GM10266 (cell line): ENCODE measurements around the gene RHBDD2.

Experiments
- DNase-seq: peaks from one replicate; pipeline ENCODE4 v3.0.0; 2012; ENCODE audit errors: extremely low spot score
- TF ChIP-seq, protein P1 (sequence below): IDR thresholded peaks from 2 replicates; pipeline ENCODE4 v1.5.1; 2012; ENCODE audit warnings: mild to moderate bottlenecking, low read depth; ENCODE audit not compliant: control insufficient read depth, insufficient read depth; ENCODE audit errors: missing control alignments

The RHBDD2 gene

DNA sequence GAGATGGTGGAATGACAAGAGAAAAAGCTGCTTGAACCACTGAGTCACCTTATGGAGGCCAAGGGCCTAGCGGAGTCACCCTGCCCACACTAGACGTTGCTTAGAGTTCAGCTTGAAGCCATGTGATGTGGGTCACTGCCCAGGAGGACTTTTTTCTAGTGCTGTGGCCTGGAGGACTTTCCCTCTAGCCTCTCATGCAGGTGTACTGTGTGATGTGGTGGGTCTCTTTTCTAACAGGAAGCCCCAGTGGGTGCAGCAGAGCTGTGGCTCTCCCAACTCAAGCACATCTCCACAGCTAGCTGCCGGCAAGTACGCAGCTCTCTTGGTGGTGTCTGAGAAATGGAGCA lies 49.7 kb downstream of the RHBDD2 start:
- TF ChIP-seq, protein P1, sequence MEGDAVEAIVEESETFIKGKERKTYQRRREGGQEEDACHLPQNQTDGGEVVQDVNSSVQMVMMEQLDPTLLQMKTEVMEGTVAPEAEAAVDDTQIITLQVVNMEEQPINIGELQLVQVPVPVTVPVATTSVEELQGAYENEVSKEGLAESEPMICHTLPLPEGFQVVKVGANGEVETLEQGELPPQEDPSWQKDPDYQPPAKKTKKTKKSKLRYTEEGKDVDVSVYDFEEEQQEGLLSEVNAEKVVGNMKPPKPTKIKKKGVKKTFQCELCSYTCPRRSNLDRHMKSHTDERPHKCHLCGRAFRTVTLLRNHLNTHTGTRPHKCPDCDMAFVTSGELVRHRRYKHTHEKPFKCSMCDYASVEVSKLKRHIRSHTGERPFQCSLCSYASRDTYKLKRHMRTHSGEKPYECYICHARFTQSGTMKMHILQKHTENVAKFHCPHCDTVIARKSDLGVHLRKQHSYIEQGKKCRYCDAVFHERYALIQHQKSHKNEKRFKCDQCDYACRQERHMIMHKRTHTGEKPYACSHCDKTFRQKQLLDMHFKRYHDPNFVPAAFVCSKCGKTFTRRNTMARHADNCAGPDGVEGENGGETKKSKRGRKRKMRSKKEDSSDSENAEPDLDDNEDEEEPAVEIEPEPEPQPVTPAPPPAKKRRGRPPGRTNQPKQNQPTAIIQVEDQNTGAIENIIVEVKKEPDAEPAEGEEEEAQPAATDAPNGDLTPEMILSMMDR, result no peak
- DNase-seq, result peak; percentile 60

DNA sequence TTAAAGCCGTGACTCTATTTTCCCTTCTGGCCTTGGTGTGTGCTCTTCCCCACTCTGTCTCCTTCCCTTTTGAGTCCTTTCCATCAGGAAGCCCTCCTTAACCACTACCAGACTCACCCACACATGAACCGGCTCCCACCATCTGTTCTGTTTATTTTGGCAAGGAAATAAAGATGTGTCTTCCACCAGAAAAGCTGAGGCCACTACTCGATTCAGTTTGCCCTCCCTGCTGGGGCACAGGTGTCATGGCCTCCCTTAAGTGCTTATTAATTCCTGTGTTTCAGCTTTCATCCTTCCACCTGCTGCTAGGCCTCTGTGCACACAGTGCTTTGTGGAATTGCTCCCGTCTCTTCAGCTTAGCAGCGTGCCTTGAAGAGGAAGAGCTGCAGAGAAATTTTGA lies 52.8 kb downstream of the RHBDD2 start:
- TF ChIP-seq, protein P1, result no peak
- no peak for DNase-seq

DNA sequence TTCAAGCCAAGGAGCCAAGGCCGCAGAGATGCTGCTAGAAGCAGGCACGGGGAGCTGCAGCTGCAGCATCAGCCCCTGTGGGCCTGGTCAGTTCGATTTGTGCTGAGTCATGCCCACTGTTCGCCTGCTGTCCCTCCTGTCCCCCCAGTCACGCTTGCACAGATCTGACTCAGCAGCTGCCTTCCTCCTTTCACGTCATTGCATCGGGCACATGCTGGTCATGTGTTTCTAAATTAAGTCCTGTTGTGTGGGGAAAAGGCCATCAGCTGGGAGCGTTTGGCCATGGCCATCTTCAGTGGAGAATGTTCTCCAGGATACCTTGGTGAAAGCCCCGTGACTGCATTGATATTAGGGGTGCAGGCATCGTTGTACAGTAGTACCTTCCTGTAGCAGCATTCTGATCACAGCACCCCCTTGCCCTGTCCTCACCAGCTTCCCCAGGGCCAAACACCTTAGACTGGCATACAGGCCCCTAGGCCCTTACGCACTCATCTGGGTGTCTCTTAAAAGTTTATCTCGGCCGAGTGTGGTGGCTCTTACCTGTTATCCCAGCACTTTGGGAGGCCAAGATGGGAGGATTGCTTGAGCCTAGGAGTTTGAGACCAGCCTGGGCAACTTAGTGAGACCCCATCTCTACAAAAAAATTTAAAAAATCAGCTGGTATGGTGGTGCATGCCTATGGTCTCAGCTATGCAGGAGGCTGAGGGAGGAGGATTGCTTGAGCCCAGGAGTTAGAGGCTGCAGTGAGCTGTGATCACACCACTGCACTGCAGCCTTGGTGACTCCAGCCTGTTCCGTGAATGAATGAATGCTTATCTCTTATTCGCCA lies 59.3 kb downstream of the RHBDD2 start:
- DNase-seq, result no peak
- TF ChIP-seq, protein P1, result no peak
